ENCODE data around the gene PDGFB. TPM values are rescaled to one million over a fixed set of nuclear protein-coding genes. Genes with fewer than 3 reads are reported as not detected.

Gene PDGFB
- total RNA-seq = 10 to 100 TPM in 1 of 2 donors, 1 to 10 TPM in 1; 7.0 to 15.8 TPM

- H3K27ac ChIP-seq = peak within 1 kb of the TSS; percentile 68 to 87 (median 80)
Measured at GRCh38 chr22:39244496-39245129, at the start of gene PDGFB. TSS of gene PDGFB (minus strand) at chr22:39244982. CDS start at chr22:39243963, 1,019 bp downstream.

GRCh38 chr22:39293766-39294368, 49.1 kb upstream of the PDGFB start:
- no peak overlapping the region for H3K27ac ChIP-seq
- H3K36me3 ChIP-seq (replicated peaks in 1 of 2; ENCODE audit: insufficient read depth in 1 of 2, low read depth in 2 of 2) = no peaks in the 10 kb centered on the region
- H3K4me3 ChIP-seq = no peak overlapping the region
- ATAC-seq = no peak
- WGBS, 2 donors = 55 to 82% methylated on average over 13 to 15 of the region's 15 CpGs
- TF ChIP-seq POLR2A (IDR thresholded peaks at IDR 0.05) = no peak
- TF ChIP-seq CTCF (IDR thresholded peaks at IDR 0.05) = no peak
- no peak for DNase-seq
- intact Hi-C loops (cut with DNase I) = no loop called here
- H3K27me3 ChIP-seq = no peaks in the 10 kb centered on the region
- H3K9me3 ChIP-seq = no peaks in the 10 kb centered on the region
- H3K4me1 ChIP-seq = peaks cover 81% of the 10 kb centered on the region

More at GRCh38 chr22:39244496-39245129, at the start of gene PDGFB:
- DNase-seq (peak; percentile 47 to 70 (median 66)), ATAC-seq (peak; percentile 30)
- WGBS, 2 donors = 1 to 2% methylated on average over 23 to 64 of the region's 68 CpGs
- no peaks in the 10 kb centered on the region for H3K27me3 ChIP-seq
- TF ChIP-seq POLR2A (IDR thresholded peaks at IDR 0.05) (peak; percentile 68 to 82 (median 80)), CTCF (IDR thresholded peaks at IDR 0.05) (peak in 2 of 7 experiments; percentile 36)
- intact Hi-C loops (cut with DNase I) = loop anchor here (5.0 kb wide), 3 partner anchors 58 to 72 kb away; no protein-coding TSS in a partner anchor
- no peaks in the 10 kb centered on the region for H3K9me3 ChIP-seq
- H3K4me1 ChIP-seq = peaks cover 60% of the 10 kb centered on the region
- peak within 1 kb of the TSS in 1 of 2 donors; percentile 52 for H3K4me3 ChIP-seq
- no peaks in the 10 kb centered on the region for H3K36me3 ChIP-seq (replicated peaks in 1 of 2; ENCODE audit: insufficient read depth in 1 of 2, low read depth in 2 of 2)

- intact Hi-C loops (cut with DNase I) = no loop called here
- ATAC-seq (peak; percentile 80), DNase-seq (peak; percentile 92 to 98 (median 96))
- H3K4me3 ChIP-seq = no peak overlapping the region
- WGBS, 2 donors = 6 to 27% methylated on average over 5 to 12 of the region's 12 CpGs
- no peaks in the 10 kb centered on the region for H3K9me3 ChIP-seq
- peak; percentile 65 to 85 (median 84) for TF ChIP-seq POLR2A (IDR thresholded peaks at IDR 0.05)
- TF ChIP-seq CTCF (IDR thresholded peaks at IDR 0.05) = peak in 3 of 7 experiments; percentile 8 to 18 (median 12)
- H3K27me3 ChIP-seq = no peaks in the 10 kb centered on the region
- H3K27ac ChIP-seq = peak overlapping the region; percentile 95 to 99 (median 97)
- no peaks in the 10 kb centered on the region for H3K36me3 ChIP-seq (replicated peaks in 1 of 2; ENCODE audit: insufficient read depth in 1 of 2, low read depth in 2 of 2)
- peaks cover 69% of the 10 kb centered on the region for H3K4me1 ChIP-seq
Measured at GRCh38 chr22:39292561-39293074, 47.8 kb upstream of the PDGFB start.

- Histone ChIP-seq H3K4me3 (no peak overlapping the region), H3K9me3 (no peaks in the 10 kb centered on the region), H3K27me3 (no peaks in the 10 kb centered on the region), H3K36me3 (replicated peaks in 1 of 2; ENCODE audit: insufficient read depth in 1 of 2, low read depth in 2 of 2) (no peaks in the 10 kb centered on the region), H3K4me1 (peaks cover 67% of the 10 kb centered on the region), H3K27ac (peak overlapping the region; percentile 95 to 99 (median 97))
- TF ChIP-seq POLR2A (IDR thresholded peaks at IDR 0.05) (no peak), CTCF (IDR thresholded peaks at IDR 0.05) (no peak)
- 55 to 56% methylated on average over 12 to 17 of the region's 19 CpGs for WGBS, 2 donors
- peak; percentile 58 for ATAC-seq
- DNase-seq = peak; percentile 74 to 85 (median 77)
- intact Hi-C loops (cut with DNase I) = no loop called here
Measured at GRCh38 chr22:39292031-39292462, 47.3 kb upstream of the PDGFB start.

Measured in body of pancreas (tissue), 4 donors.